Stimulated activated CD4-positive, alpha-beta T cell treated with anti-CD3 and anti-CD28 coated beads, TNF-alpha, amount 100 ng/mL, for 48 hours (primary cell): ENCODE measurements around the gene CENPE.
A peak's percentile ranks its signal among the peaks of the same experiment; 100 is the strongest.
"Not testable (repeated sequence)": the region's sequence is repeated elsewhere in the genome, so short reads cannot be mapped to it uniquely, and the experiment has no call there.

Experiments used
- DNase-seq, 3 donors: peaks; one replicate each; pipeline ENCODE4 v3.0.0-alpha.2; 2020; ENCODE audit warnings: low read depth in 3 of 3

Gene CENPE

GRCh38 chr4:103198111-103198765, at the start of gene CENPE:
Gene CENPE (minus strand): TSS chr4:103198343. CDS start chr4:103198319, 24 bp downstream.
- peak; percentile 68 to 77 (median 75) for DNase-seq

GRCh38 chr4:103244251-103244650, 46.1 kb upstream of the CENPE start:
- no peak for DNase-seq

GRCh38 chr4:103230938-103231337, 32.8 kb upstream of the CENPE start:
- DNase-seq = not testable (repeated sequence)

- not testable (repeated sequence) for DNase-seq
These were observed 25.4 kb upstream of the CENPE start for GRCh38 chr4:103223556-103223955.

- no peak for DNase-seq
These were observed 9.5 kb upstream of the CENPE start for GRCh38 chr4:103207673-103208072.

GRCh38 chr4:103204111-103204510, 6.0 kb upstream of the CENPE start:
- no peak for DNase-seq

- no peak for DNase-seq
These were observed 3.6 kb upstream of the CENPE start for GRCh38 chr4:103201724-103202123.

- DNase-seq = no peak
These were observed 3.1 kb upstream of the CENPE start for GRCh38 chr4:103201253-103201652.

- DNase-seq = no peak
These were observed 866 bp upstream of the CENPE start for GRCh38 chr4:103199009-103199408.

GRCh38 chr4:103197765-103198110, 405 bp downstream of the CENPE start:
- DNase-seq = peak in 1 of 3 donors; percentile 8

- no peak for DNase-seq
These were observed 4.7 kb downstream of the CENPE start for GRCh38 chr4:103193457-103193856.

GRCh38 chr4:103171006-103171405, 27.1 kb downstream of the CENPE start:
- DNase-seq = no peak

- not testable (repeated sequence) for DNase-seq
These were observed 28.4 kb downstream of the CENPE start for GRCh38 chr4:103169750-103170149.

- no peak for DNase-seq
These were observed 29.1 kb downstream of the CENPE start for GRCh38 chr4:103168993-103169392.

- DNase-seq = no peak
These were observed 36.0 kb downstream of the CENPE start for GRCh38 chr4:103162176-103162575.

- DNase-seq = no peak
These were observed 39.4 kb downstream of the CENPE start for GRCh38 chr4:103158760-103159159.

GRCh38 chr4:103156106-103156505, 42.0 kb downstream of the CENPE start:
- DNase-seq = no peak

- no peak for DNase-seq
These were observed 45.8 kb downstream of the CENPE start for GRCh38 chr4:103152381-103152780.

GRCh38 chr4:103150677-103151076, 47.5 kb downstream of the CENPE start:
- DNase-seq = no peak

- DNase-seq = no peak
These were observed 53.2 kb downstream of the CENPE start for GRCh38 chr4:103144926-103145325.

GRCh38 chr4:103137446-103137827, 60.7 kb downstream of the CENPE start:
- no peak for DNase-seq

- no peak for DNase-seq
These were observed 61.3 kb downstream of the CENPE start for GRCh38 chr4:103136671-103137445.

- DNase-seq = no peak
These were observed 69.0 kb downstream of the CENPE start for GRCh38 chr4:103129174-103129573.
